HG03103 (cell line): Measurements from ENCODE around the gene MMP3.

Experiments
- ATAC-seq: cut with Tn5 transposase; IDR thresholded peaks from one replicate; pipeline ENCODE4 v1.9.1; 2021; ENCODE audit warnings: low read depth; ENCODE audit not compliant: unreplicated experiment

The MMP3 gene

GRCh38 chr11:102793677-102794290 is 49.6 kb downstream of the MMP3 start:
- ATAC-seq: no peak

- ATAC-seq: no peak
Observed at GRCh38 chr11:102792604-102793003, 50.8 kb downstream of the MMP3 start.

- no peak for ATAC-seq
Observed at GRCh38 chr11:102791271-102792036, 52.0 kb downstream of the MMP3 start.

GRCh38 chr11:102788334-102788995 is 54.9 kb downstream of the MMP3 start:
- no peak for ATAC-seq
